Adrenal gland (tissue), 19 donors: ENCODE results near the gene MARCKSL1. TPM values are rescaled to one million over a fixed set of nuclear protein-coding genes. Genes with fewer than 3 reads are reported as not detected.

Experiments used
- DNase-seq, 7 donors: peaks; one replicate each; pipeline ENCODE4 v3.0.0-alpha.2; 2019 to 2020
- H3K27ac ChIP-seq, 5 donors: fragments of 200-600 bp; sonication (generic) in 4 of 5; 1 replicate in 3 of 5; 2 replicates in 2 of 5; pipeline versions ENCODE4 v1.5.1 to v1.8.0; 2016 to 2020; ENCODE audit warnings: mild to moderate bottlenecking in 1 of 5
- H3K27me3 ChIP-seq: fragments of 200-600 bp; 2 replicates; pipeline ENCODE4 v1.8.0; 2021
- H3K36me3 ChIP-seq, 2 donors: fragments of 200-600 bp; replicated peaks in 1 of 2; 1 replicate in 1 of 2; 2 replicates in 1 of 2; pipeline versions ENCODE4 v1.5.1 to v1.8.0; 2018 to 2022
- H3K4me1 ChIP-seq, 2 donors: fragments of 200-600 bp; replicated peaks in 1 of 2; 1 replicate in 1 of 2; 2 replicates in 1 of 2; pipeline versions ENCODE4 v1.5.1 to v1.8.0; 2018 to 2021
- H3K4me3 ChIP-seq, 4 donors: fragments of 200-600 bp; sonication (generic) in 3 of 4; one replicate each; pipeline ENCODE4 v1.5.1; 2016 to 2018
- H3K9me3 ChIP-seq, 3 donors: fragments of 200-600 bp; sonication (generic) in 1 of 3; replicated peaks in 1 of 3; 1 replicate in 2 of 3; 2 replicates in 1 of 3; pipeline versions ENCODE4 v1.5.1 to v1.8.0; 2016 to 2021
- POLR2A ChIP-seq, 2 donors: fragments of 450-650 bp; IDR thresholded peaks; one replicate each; pipeline ENCODE4 v1.6.1; 2017; ENCODE audit warnings: antibody characterized with exemption in 2 of 2, mild to moderate bottlenecking in 2 of 2, moderate library complexity in 1 of 2
- WGBS, 4 donors: extraction: QIAGEN DNeasy Blood & Tissue Kit in 2 of 4; methylation state at CpG; one replicate each; pipeline versions ENCODE4 v1.1.5 to v1.1.7; 2013 to 2017; 5-methylcytosine and 5-hydroxymethylcytosine counted together
- intact Hi-C, 2 donors: fragments of 100-400 bp; cut with DNase I; formaldehyde crosslinking; loops; one replicate each; pipeline versions ENCODE4 v1.14.1 to v1.15.0; 2022 to 2023
- long read RNA-seq, 10 donors: library from polyadenylated mRNA in 3 of 10; unstranded in 2 of 10; stranded (forward) in 1 of 10; transcript quantifications; one replicate each; pipeline ENCODE4 v2.0.0 and lab custom pipeline, GENCODE V29; 2021 to 2026
- polyA plus RNA-seq, 3 donors: library from polyadenylated mRNA; stranded (reverse); fragments of 200-250 nt in 2 of 3; fragments of 350-450 nt in 1 of 3; fragmentation: Illumina TruSeq in 1 of 3; extraction: RNeasy Lipid Tissue Mini Kit (QIAGEN cat#74804) in 1 of 3; gene quantifications; one replicate each; pipeline ENCODE4 v1.2.3, GENCODE V29; 2013 to 2014
- total RNA-seq, 9 donors: library from RNA; depleted of rRNA in 4 of 9; stranded (reverse); fragments of >200 nt in 4 of 9; fragments of 120-200 nt in 1 of 9; fragmentation: NEBNext Ultra II Directional in 1 of 9; extraction: Animal tissue kit (Norgen Biotek cat#: 25700) in 1 of 9; gene quantifications; one replicate each; pipeline versions ENCODE4 v1.1.0 to v1.2.4, GENCODE V29; 2013 to 2023
- TF ChIP-seq, protein P1 (sequence below), 6 experiments: fragments of 450-650 bp in 4 of 6; fragments of 200-600 bp in 2 of 6; sonication (generic) in 1 of 6; IDR thresholded peaks; 1 replicate in 5 of 6; 2 replicates in 1 of 6; pipeline versions ENCODE4 v1.5.1 to v1.8.0; 2016 to 2021; ENCODE audit warnings: antibody characterized with exemption in 6 of 6, mild to moderate bottlenecking in 2 of 6, moderate library complexity in 1 of 6
- donor health status: healthy with polysubstance abuse.
- donor health status: Bipolar disorder and iron deficiency.
- donor health status: DM: yes; HTN: yes; CAD: no.
- donor health status: DM: no; HTN: no; CAD: no.
- donor health status: DM: no; HTN: no; CAD: no.
- donor health status: DM: yes; HTN: yes; CAD: no.

Gene MARCKSL1, protein sequence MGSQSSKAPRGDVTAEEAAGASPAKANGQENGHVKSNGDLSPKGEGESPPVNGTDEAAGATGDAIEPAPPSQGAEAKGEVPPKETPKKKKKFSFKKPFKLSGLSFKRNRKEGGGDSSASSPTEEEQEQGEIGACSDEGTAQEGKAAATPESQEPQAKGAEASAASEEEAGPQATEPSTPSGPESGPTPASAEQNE
- total RNA-seq (10 to 100 TPM; 24.2 to 82.2 (median 49.0) TPM), polyA plus RNA-seq (10 to 100 TPM; 34.4 to 54.8 (median 49.2) TPM)
- long read RNA-seq, donor 1, transcript MARCKSL1-201 (2 exons, 1,699 nt) = major isoform, 48 of 48 reads
- long read RNA-seq, donor 1, partial matches to known transcripts = 0 of 48 reads
- long read RNA-seq, donor 1, other reads (novel, unspliced or antisense) = 0 of 48 reads
- long read RNA-seq, donor 2, transcript MARCKSL1-201 (2 exons, 1,699 nt) = major isoform, 47 of 47 reads
- long read RNA-seq, donor 2, partial matches to known transcripts = 0 of 47 reads
- long read RNA-seq, donor 2, other reads (novel, unspliced or antisense) = 0 of 47 reads
- long read RNA-seq, donor 3, transcript MARCKSL1-201 (2 exons, 1,699 nt) = major isoform, 50 of 95 reads
- long read RNA-seq, donor 3, partial matches to known transcripts = 45 of 95 reads
- long read RNA-seq, donor 3, other reads (novel, unspliced or antisense) = 0 of 95 reads
- long read RNA-seq, donor 4, partial matches to known transcripts = 0 of 2 reads
- long read RNA-seq, donor 4, other reads (novel, unspliced or antisense) = 0 of 2 reads
- long read RNA-seq, donor 5, transcript MARCKSL1-201 (2 exons, 1,699 nt) = major isoform, 200 of 212 reads
- long read RNA-seq, donor 5, partial matches to known transcripts = 0 of 212 reads
- long read RNA-seq, donor 5, other reads (novel, unspliced or antisense) = 12 of 212 reads
- long read RNA-seq, donor 6, partial matches to known transcripts = 0 of 7 reads
- long read RNA-seq, donor 6, other reads (novel, unspliced or antisense) = 6 of 7 reads
- long read RNA-seq, donor 7, transcript MARCKSL1-201 (2 exons, 1,699 nt) = major isoform, 36 of 36 reads
- long read RNA-seq, donor 7, partial matches to known transcripts = 0 of 36 reads
- long read RNA-seq, donor 7, other reads (novel, unspliced or antisense) = 0 of 36 reads
- long read RNA-seq, donor 8, transcript MARCKSL1-201 (2 exons, 1,699 nt) = major isoform, 67 of 76 reads
- long read RNA-seq, donor 8, partial matches to known transcripts = 0 of 76 reads
- long read RNA-seq, donor 8, other reads (novel, unspliced or antisense) = 9 of 76 reads
- long read RNA-seq, donor 9, transcript MARCKSL1-201 (2 exons, 1,699 nt) = major isoform, 37 of 37 reads
- long read RNA-seq, donor 9, partial matches to known transcripts = 0 of 37 reads
- long read RNA-seq, donor 9, other reads (novel, unspliced or antisense) = 0 of 37 reads
- long read RNA-seq, donor 10, transcript MARCKSL1-201 (2 exons, 1,699 nt) = major isoform, 39 of 39 reads
- long read RNA-seq, donor 10, partial matches to known transcripts = 0 of 39 reads
- long read RNA-seq, donor 10, other reads (novel, unspliced or antisense) = 0 of 39 reads

DNA sequence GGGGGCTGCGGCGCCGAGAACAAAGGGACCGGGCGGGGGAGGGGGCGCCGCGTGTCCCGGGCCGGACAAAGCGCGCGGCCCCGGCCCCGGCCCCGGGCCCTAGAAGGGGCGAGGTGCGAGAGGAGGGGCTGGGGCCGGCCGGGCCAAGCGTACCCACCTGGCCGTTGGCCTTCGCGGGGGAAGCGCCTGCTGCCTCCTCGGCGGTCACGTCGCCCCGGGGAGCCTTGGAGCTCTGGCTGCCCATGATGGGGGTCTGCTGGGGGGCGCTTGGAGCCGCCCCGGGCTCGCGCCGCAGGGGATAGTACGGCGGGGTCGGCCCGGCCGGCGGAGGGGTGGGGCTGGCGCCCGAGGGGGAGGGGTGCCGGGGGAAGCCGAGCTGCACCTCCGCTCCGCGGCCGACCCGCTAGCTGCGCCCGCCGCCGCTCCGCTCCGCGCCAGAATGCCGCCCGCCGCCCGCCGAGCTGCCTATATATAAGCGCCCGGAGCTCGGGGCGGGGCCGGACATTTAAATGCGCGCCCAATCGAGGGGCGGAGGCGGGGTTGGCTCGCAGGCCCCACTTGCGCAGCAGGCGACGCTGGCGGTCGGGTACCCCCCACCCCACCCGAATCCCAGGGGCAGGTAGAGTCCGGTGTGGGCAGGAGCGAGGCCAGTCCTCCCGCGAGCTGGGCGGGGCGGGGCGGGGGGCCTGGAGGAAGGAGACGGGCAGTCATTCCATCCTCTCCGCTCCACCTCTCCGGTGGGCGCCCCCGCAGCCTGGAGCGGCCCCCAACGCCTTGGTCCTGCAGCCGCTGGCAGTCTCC is at the start of gene MARCKSL1:
TSS of gene MARCKSL1 (minus strand) at position 444 of the 801 bp plus-strand sequence. CDS start at position 244, 200 bp downstream.
- DNase-seq = peak; percentile 63 to 83 (median 76)
- TF ChIP-seq, protein P1, sequence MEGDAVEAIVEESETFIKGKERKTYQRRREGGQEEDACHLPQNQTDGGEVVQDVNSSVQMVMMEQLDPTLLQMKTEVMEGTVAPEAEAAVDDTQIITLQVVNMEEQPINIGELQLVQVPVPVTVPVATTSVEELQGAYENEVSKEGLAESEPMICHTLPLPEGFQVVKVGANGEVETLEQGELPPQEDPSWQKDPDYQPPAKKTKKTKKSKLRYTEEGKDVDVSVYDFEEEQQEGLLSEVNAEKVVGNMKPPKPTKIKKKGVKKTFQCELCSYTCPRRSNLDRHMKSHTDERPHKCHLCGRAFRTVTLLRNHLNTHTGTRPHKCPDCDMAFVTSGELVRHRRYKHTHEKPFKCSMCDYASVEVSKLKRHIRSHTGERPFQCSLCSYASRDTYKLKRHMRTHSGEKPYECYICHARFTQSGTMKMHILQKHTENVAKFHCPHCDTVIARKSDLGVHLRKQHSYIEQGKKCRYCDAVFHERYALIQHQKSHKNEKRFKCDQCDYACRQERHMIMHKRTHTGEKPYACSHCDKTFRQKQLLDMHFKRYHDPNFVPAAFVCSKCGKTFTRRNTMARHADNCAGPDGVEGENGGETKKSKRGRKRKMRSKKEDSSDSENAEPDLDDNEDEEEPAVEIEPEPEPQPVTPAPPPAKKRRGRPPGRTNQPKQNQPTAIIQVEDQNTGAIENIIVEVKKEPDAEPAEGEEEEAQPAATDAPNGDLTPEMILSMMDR (IDR thresholded peaks at IDR 0.05) = no peak
- TF ChIP-seq POLR2A (IDR thresholded peaks at IDR 0.05) = peak; percentile 75 to 86
- H3K27ac ChIP-seq = peak within 1 kb of the TSS in 3 of 5 donors; percentile 49 to 81 (median 51)
- WGBS, 4 donors = 1 to 2% methylated on average over 83 to 95 of the region's 95 CpGs; no CpG with 5 or more reads in 2 of the 4 donors
- H3K4me1 ChIP-seq = peaks cover 6 to 27% of the 10 kb centered on the region in 2 donors
- no peaks in the 10 kb centered on the region for H3K27me3 ChIP-seq
- H3K4me3 ChIP-seq = peak within 1 kb of the TSS; percentile 33 to 91 (median 44)
- peaks cover 0 to 28% of the 10 kb centered on the region in 2 donors for H3K36me3 ChIP-seq
- intact Hi-C loops = no loop called here
- H3K9me3 ChIP-seq = no peaks in the 10 kb centered on the region

DNA sequence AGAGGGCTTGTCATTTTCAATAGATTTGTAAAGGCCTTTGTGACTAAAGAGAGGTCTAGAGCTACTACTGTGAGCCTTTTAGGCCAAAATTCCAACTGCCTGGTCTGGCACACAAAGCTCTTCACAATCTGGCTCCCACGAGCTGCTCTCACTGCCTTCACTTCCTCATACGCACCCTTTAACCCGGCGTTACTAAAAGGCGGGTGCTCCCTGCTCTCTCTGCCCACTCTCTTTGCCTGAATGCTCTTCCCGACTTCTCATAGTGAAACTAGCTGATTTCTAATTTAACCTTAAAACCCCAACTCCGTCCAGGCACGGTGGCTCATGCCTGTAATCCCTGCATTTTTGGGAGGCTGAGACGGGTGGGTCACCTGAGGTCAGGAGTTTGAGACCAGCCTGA is 44.0 kb upstream of the MARCKSL1 start:
- no peak for DNase-seq
- Histone ChIP-seq H3K4me3 (no peak overlapping the region), H3K36me3 (peaks cover 0 to 99% of the 10 kb centered on the region in 2 donors), H3K27ac (no peak overlapping the region), H3K9me3 (no peaks in the 10 kb centered on the region), H3K27me3 (no peaks in the 10 kb centered on the region), H3K4me1 (no peaks in the 10 kb centered on the region)
- 82 to 91% (median 89%) methylated on average over 8 to 9 of the region's 9 CpGs for WGBS, 4 donors
- TF ChIP-seq, protein P1 (IDR thresholded peaks at IDR 0.05) = no peak
- no peak for TF ChIP-seq POLR2A (IDR thresholded peaks at IDR 0.05)
- intact Hi-C loops = no loop called here

DNA sequence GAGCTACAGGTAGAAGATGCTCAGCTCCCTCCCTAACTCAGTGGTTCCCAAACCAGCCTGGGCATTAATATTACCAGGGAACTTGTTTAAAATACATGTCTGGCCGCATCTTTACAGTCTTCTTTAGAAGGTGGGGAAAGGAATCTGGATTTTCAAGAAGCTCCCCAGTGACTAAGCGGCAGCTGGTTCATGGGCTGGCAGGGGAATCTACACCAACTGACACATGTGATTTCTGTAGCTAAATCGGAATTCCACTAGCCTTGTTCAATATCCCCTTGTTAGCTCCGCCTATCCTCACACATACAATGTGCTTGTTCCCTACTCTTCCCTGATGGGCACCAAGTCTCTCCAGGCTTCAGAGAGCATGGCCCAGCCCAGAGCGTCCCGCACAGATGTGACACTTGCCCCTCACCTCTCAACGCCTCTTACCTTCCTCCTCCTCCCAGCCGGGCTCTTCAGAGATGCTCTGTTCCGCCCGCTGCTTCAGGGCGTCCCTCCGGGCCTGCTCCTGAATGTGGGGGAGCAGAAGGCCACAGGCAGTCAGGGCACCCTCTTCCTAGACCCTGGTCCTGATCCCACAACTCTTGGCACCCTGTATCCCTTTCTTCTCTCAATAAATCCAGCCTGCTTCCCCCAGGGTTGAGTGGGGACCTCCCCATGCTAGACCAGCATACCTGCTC is 41.6 kb upstream of the MARCKSL1 start:
- H3K27ac ChIP-seq = no peak overlapping the region
- H3K36me3 ChIP-seq = peaks cover 0 to 99% of the 10 kb centered on the region in 2 donors
- DNase-seq = no peak
- no peaks in the 10 kb centered on the region for H3K27me3 ChIP-seq
- no peak overlapping the region for H3K4me3 ChIP-seq
- WGBS, 4 donors = 87 to 94% (median 91%) methylated on average over 12 of the region's 12 CpGs
- no peaks in the 10 kb centered on the region for H3K4me1 ChIP-seq
- intact Hi-C loops = no loop called here
- TF ChIP-seq POLR2A (IDR thresholded peaks at IDR 0.05) = no peak
- TF ChIP-seq, protein P1 (IDR thresholded peaks at IDR 0.05) = no peak
- no peaks in the 10 kb centered on the region for H3K9me3 ChIP-seq
